Activated CD4-positive, alpha-beta T cell treated with anti-CD3 and anti-CD28 coated beads, Interleukin-2, amount 50 U/mL, for 48 hours (primary cell): ENCODE results near the gene XYLT1.
A peak's percentile ranks its signal among the peaks of the same experiment; 100 is the strongest.

ENCODE experiments used
- DNase-seq, 2 experiments: peaks; one replicate each; pipeline ENCODE4 v3.0.0-alpha.2; 2020

XYLT1 gene

GRCh38 chr16:17222871-17223401 lies 247.8 kb downstream of the XYLT1 start:
- DNase-seq, result no peak

- DNase-seq, result no peak
Observed at GRCh38 chr16:17219991-17220390, 250.8 kb downstream of the XYLT1 start.

DNA sequence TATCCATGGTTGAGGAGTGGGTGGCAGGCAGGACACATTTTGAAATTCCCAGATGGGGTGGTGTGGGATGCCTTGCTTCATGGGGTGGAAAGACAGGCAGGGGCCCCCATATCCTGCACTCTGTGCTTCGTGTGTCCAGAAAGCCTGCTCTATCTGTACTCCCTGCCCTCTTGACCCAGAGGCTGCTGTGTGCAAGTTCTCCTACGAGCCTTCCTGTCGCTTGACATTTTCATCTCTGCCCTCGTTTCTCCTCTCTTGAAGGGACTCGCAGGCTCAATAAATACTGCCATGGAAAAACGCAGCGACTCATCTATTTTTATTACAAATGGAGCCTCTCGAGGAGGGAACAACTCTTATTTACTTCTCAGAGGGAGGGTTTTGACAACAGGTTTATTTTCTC lies 254.8 kb downstream of the XYLT1 start:
- DNase-seq, result no peak

GRCh38 chr16:17215306-17215705 lies 255.5 kb downstream of the XYLT1 start:
- no peak for DNase-seq

DNA sequence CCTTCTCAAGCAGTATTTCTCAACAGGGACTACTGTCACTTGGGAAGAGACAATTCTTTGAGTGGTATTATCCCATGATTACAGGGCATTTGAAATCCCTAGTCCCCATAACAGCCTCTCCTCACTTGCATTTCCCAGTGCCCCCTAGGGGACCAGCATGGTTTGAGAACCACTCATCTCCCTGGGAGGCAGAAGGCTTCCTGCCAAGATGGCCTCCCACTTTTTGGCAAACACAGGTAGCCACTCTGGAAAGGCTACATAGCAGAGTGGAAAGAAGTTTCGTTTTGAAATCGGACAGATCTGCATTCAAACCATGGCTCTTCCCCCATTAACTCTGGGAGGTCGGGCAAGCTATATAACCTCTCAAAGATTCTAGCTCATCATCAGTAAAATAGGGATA lies 256.8 kb downstream of the XYLT1 start:
- no peak for DNase-seq

- no peak for DNase-seq
Observed at GRCh38 chr16:17213025-17213424, 257.7 kb downstream of the XYLT1 start.

DNA sequence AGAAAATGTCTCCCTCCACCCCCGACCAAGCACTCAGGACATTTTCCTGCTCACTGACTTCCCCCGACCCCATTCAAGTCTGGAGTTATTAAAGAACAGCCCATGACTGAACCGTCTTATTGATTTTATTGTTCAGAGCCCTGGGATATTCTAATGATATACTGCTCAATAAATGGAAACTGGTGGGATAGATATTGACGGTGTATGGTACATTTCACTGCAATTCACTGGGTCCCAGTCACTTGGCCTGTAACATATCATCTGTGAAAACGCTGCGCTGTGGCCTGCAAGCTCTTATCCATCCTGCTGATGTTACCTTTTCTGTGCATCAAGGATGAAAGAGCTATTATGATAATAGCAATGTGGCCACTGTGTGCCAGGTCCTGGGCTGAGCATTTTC lies 258.2 kb downstream of the XYLT1 start:
- DNase-seq, result no peak

DNA sequence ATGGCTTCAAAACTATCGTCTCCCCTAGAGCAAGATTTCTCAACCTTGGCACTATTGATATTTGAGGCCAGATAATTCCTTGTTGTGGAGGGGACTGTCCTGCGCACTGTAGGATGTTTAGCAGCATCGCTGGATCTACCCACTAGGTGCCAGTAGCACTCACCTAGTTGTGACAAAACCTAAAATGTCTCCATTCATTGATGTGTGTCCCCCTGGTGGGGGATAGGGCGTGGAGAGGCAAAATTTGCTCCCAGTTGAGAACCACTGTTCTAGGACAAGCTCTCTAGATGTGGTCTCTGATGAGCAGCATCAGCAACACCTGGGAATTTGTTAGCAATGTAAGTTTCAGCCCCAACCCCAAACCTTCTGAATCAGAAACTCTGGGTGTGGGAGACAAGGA lies 259.0 kb downstream of the XYLT1 start:
- peak; percentile 13 to 41 for DNase-seq

DNA sequence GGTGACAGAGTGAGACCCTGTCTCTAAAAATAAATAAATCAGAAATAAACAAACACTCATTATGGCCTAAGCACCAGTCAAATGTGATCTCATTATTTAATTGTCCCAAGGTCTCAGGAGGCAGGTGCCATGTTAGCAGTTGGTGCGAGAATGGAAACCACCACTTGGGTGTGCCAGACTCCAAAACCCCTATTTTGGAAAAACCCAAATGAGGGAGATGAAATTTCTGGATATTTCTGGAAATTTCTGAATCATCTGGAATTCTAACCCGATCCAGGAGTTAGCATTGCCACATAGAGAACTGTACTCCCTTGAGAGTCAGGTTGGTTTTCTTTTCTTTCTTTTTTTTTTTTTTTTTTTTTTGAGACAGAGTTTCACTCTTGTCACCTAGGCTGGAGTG lies 264.0 kb downstream of the XYLT1 start:
- no peak for DNase-seq

DNA sequence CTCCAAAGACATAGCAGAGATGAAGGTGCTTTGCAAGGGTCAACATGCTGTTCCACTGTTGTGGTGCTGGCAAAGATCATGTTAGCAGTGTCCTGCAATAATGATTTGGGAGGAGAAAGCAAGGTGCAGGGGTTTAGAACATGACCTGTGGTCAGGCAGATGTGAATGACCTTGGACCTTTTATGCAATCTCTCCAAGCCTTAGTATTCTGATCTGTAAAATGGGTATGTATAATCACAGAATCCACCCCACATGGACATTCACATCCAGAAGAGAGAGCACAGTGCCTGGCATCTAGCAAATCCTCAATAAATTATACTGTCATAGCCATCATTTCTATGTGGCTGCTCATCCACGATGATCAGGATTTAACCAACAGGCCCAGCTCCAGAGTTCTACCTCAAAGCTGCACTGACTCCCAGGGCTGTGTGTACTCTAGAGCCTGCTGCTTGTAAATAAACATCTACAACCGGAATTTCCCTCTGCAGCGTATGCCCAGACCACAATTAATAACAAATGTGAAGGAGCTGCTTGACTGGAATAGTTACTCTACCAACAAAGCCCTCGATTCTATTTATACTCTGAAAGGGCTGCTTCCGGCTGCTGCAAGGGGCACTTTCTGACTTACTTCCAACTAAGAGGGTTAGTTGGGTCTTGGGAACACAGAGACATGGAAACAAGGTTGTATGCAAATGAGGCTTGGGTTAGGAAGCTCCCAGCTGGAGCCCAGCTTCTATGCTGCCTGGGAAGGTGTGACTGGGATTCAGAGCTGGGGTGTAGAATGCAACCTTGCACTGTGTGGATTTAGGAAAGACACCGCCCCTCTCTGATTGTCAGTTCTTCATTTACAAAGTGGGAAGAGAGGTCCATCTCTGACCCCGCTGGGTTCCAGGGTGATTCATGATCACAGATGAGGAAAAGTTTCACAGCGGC lies 265.2 kb downstream of the XYLT1 start:
- DNase-seq, result no peak

- no peak for DNase-seq
Observed at GRCh38 chr16:17204644-17205043, 266.1 kb downstream of the XYLT1 start.

- no peak for DNase-seq
Observed at GRCh38 chr16:17204206-17204605, 266.6 kb downstream of the XYLT1 start.

DNA sequence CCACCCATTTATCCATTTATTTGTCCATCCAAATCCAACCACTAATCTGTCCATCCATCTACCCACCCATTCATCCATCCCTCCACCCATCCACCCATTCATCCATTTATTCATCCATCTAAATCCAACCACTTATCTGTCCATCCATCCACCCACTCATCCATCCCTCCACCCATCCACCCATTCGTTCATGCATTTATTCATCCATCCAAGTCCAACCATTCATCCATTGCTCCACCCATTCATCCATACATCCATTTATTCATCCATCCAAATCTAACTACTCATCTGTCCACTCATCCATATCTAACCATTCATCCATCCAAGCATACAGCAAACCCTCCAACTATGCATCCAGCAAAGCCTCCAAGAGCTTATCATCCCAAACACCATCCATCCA lies 267.3 kb downstream of the XYLT1 start:
- no peak for DNase-seq

- no peak for DNase-seq
Observed at GRCh38 chr16:17199135-17199534, 271.6 kb downstream of the XYLT1 start.

- no peak for DNase-seq
Observed at GRCh38 chr16:17196526-17196925, 274.2 kb downstream of the XYLT1 start.

- DNase-seq, result peak; percentile 69 to 74
Observed at GRCh38 chr16:17194190-17194780, 276.5 kb downstream of the XYLT1 start.

GRCh38 chr16:17193566-17194100 lies 277.1 kb downstream of the XYLT1 start:
- no peak for DNase-seq

GRCh38 chr16:17184026-17184425 lies 286.7 kb downstream of the XYLT1 start:
- no peak for DNase-seq

- no peak for DNase-seq
Observed at GRCh38 chr16:17177959-17178905, 292.5 kb downstream of the XYLT1 start.

DNA sequence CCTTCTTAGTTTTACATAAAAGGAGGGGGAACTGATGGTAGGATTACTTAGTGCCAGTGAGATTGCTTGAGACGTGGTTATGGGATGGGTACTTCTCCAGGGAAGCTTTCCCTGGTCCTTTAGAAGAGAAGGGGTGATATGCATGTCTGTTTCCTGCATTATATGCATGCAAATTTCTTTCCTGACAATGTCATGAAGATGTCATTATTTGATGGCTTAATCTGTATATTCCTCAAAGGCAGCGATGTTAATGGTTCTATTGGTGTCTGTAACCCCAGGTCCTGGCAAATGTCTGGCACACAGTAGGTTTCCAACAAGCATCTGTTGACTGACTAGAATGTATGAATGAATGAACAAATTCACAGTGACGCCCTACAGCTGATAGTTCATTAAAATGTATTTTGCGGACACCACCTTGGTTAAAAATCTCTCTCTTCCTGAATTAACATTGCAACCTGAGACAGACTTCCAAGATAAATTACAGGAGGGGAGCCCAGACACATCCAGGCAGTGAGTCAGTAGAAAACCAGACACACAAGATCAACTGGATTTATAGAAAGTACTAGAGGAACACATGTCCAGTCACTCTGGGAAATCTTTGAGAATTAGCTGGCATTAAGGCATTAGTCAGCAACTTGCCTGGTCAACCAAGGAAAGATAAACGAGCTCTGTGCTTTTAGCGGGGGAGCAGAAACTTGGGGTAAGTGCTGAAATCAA lies 293.4 kb downstream of the XYLT1 start:
- no peak for DNase-seq

DNA sequence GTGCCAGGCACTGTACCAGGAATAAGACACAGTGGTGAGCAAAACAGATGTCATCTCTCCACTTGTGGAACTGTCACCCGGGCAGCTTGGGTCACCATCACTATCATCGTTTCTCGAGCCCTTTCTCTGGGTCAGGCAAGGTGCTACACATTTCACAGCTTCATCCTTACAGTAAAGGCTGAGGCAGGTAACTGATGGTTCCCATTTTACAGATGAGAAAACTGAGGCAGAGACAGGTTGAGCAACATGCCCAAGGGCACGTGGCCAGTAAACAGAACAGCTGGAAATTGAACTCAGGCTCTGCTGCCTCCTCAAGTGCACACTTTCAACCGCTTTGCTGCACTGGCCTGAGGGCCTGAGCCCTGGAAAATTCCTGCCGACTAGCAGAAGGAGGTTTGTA lies 294.6 kb downstream of the XYLT1 start:
- DNase-seq, result no peak

DNA sequence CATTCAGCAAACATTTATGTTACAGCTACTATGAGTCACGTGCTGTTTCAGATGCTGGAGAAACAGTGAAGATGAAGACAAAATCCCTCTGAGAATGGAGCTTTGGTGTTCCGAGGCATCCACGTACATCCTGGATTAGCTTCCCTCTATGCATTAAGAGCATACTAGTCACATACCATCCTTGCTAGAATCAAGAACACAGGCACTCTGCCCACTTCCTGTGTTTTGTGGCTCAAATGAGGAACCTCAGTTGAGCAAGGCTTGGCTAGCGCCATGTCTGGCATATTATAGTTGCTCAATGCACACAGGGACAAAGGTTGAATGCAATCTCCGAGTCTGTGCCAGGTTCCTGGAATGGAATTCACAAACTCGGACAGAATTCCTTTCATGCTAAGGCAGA lies 297.5 kb downstream of the XYLT1 start:
- DNase-seq, result no peak
